Measurements from ENCODE around the gene ZNF777.

- TF ChIP-seq CTCF (IDR thresholded peaks at IDR 0.05) (no peak), POLR2A (IDR thresholded peaks at IDR 0.05) (no peak), EP300 (IDR thresholded peaks at IDR 0.05) (no peak)
Observed at GRCh38 chr7:149496642-149497391, 36.0 kb upstream of the ZNF777 start.
